ENCODE measurements around the gene PLD5. TPM values are rescaled to one million over a fixed set of nuclear protein-coding genes. Genes with fewer than 3 reads are reported as not detected.
"Not testable (repeated sequence)": the region's sequence is repeated elsewhere in the genome, so short reads cannot be mapped to it uniquely, and the experiment has no call there.

Gene PLD5
- total RNA-seq, 1 experiment from 2014 or later, result 2.6 TPM

- no peaks in the 10 kb centered on the region for H3K36me3 ChIP-seq
- H3K4me3 ChIP-seq, result no peak overlapping the region
- no peak for DNase-seq
- no peak overlapping the region for H3K27ac ChIP-seq
- H3K27me3 ChIP-seq, result no peaks in the 10 kb centered on the region
- H3K9me3 ChIP-seq (replicated peaks), result no peaks in the 10 kb centered on the region
- peaks cover 24% of the 10 kb centered on the region for H3K4me1 ChIP-seq
Observed at GRCh38 chr1:242425232-242425631, 99.3 kb downstream of the PLD5 start.

DNA sequence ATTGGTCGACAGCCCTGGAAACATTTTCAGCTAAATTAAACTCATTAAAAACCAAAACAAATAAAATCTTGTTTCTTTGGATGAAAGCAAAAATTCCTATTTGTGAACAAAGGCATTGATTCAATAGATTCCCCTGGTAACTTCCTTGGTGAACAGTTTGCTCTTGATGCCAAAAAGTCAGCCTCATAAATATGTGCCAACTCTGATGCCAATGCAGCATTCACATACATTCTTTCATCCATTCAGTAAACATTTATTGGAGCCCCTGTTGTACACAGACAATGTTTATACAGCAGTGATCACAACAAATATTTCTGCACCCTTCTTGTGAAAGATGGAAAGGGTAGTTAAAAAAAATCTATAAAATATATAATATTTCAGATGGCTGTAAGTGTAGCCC, 107.8 kb downstream of the PLD5 start:
- H3K4me1 ChIP-seq, result no peaks in the 10 kb centered on the region
- H3K36me3 ChIP-seq, result no peaks in the 10 kb centered on the region
- no peaks in the 10 kb centered on the region for H3K9me3 ChIP-seq (replicated peaks)
- no peak overlapping the region for H3K4me3 ChIP-seq
- H3K27ac ChIP-seq, result no peak overlapping the region
- no peaks in the 10 kb centered on the region for H3K27me3 ChIP-seq
- DNase-seq, result no peak

- no peaks in the 10 kb centered on the region for H3K36me3 ChIP-seq
- H3K4me1 ChIP-seq, result no peaks in the 10 kb centered on the region
- no peak overlapping the region for H3K27ac ChIP-seq
- DNase-seq, result no peak
- H3K4me3 ChIP-seq, result no peak overlapping the region
- H3K27me3 ChIP-seq, result no peaks in the 10 kb centered on the region
- H3K9me3 ChIP-seq (replicated peaks), result no peaks in the 10 kb centered on the region
Observed at GRCh38 chr1:242412921-242413320, 111.6 kb downstream of the PLD5 start.

- Histone ChIP-seq H3K36me3 (no peaks in the 10 kb centered on the region), H3K9me3 (replicated peaks) (no peaks in the 10 kb centered on the region), H3K27me3 (no peaks in the 10 kb centered on the region), H3K4me3 (no peak overlapping the region), H3K27ac (no peak overlapping the region), H3K4me1 (no peaks in the 10 kb centered on the region)
- DNase-seq, result no peak
Observed at GRCh38 chr1:242411901-242412300, 112.6 kb downstream of the PLD5 start.

DNA sequence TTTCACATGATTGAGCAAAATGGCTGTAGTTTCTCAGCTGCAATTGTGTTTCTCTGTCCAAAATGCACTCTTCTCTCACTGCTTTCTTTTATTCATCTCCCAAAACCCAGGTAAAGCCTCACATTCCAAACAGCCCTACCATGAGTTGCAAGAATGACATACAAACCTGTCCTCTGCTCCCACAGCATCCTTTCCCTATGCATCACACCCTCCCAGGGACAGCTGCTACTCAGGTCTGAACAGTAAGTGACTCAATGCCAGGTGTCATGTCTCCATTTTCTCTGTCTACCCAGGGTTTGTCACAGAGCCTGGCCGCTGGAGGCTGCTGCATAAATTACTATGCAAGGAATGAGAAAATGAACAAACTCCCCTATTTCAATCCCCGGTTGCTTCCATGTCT, 118.5 kb downstream of the PLD5 start:
- peak in 1 of 2 experiments; percentile 26 for DNase-seq
- Histone ChIP-seq H3K27ac (no peak overlapping the region), H3K9me3 (replicated peaks) (no peaks in the 10 kb centered on the region), H3K4me1 (no peaks in the 10 kb centered on the region), H3K4me3 (no peak overlapping the region), H3K27me3 (no peaks in the 10 kb centered on the region), H3K36me3 (no peaks in the 10 kb centered on the region)

- no peak overlapping the region for H3K4me3 ChIP-seq
- no peaks in the 10 kb centered on the region for H3K27me3 ChIP-seq
- no peaks in the 10 kb centered on the region for H3K4me1 ChIP-seq
- H3K27ac ChIP-seq, result no peak overlapping the region
- H3K9me3 ChIP-seq (replicated peaks), result no peaks in the 10 kb centered on the region
- DNase-seq, result no peak
- H3K36me3 ChIP-seq, result no peaks in the 10 kb centered on the region
Observed at GRCh38 chr1:242404296-242404695, 120.2 kb downstream of the PLD5 start.

GRCh38 chr1:242402956-242403355, 121.5 kb downstream of the PLD5 start:
- H3K4me3 ChIP-seq, result no peak overlapping the region
- H3K27ac ChIP-seq, result no peak overlapping the region
- no peaks in the 10 kb centered on the region for H3K4me1 ChIP-seq
- no peaks in the 10 kb centered on the region for H3K36me3 ChIP-seq
- H3K9me3 ChIP-seq (replicated peaks), result no peaks in the 10 kb centered on the region
- H3K27me3 ChIP-seq, result no peaks in the 10 kb centered on the region
- DNase-seq, result no peak

DNA sequence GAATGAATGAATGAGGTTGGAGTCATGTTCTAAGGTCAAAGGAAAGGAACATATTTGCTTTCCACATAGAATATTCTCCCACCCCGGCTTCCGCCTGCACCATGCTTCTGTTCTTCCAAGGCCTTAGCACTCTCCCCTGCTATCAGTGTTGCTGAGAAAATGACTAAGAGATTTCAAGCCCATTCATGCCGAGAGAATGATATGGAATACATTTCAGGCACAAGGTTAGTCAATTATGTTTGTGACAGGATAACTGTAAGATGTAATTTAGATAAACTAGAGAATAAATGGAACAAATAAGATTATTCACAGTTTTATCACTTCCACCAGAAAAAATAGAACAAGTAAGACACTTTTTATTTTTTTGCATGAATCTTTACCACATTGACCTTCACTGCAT, 122.6 kb downstream of the PLD5 start:
- Histone ChIP-seq H3K4me1 (no peaks in the 10 kb centered on the region), H3K27ac (no peak overlapping the region), H3K9me3 (replicated peaks) (no peaks in the 10 kb centered on the region), H3K4me3 (no peak overlapping the region), H3K27me3 (no peaks in the 10 kb centered on the region), H3K36me3 (no peaks in the 10 kb centered on the region)
- DNase-seq, result no peak

GRCh38 chr1:242398351-242398750, 126.1 kb downstream of the PLD5 start:
- no peak overlapping the region for H3K27ac ChIP-seq
- H3K4me1 ChIP-seq, result no peaks in the 10 kb centered on the region
- H3K27me3 ChIP-seq, result no peaks in the 10 kb centered on the region
- no peaks in the 10 kb centered on the region for H3K9me3 ChIP-seq (replicated peaks)
- H3K4me3 ChIP-seq, result no peak overlapping the region
- H3K36me3 ChIP-seq, result no peaks in the 10 kb centered on the region
- no peak for DNase-seq

GRCh38 chr1:242391896-242392295, 132.6 kb downstream of the PLD5 start:
- DNase-seq, result no peak
- no peaks in the 10 kb centered on the region for H3K27me3 ChIP-seq
- no peaks in the 10 kb centered on the region for H3K9me3 ChIP-seq (replicated peaks)
- H3K36me3 ChIP-seq, result no peaks in the 10 kb centered on the region
- no peak overlapping the region for H3K27ac ChIP-seq
- no peaks in the 10 kb centered on the region for H3K4me1 ChIP-seq
- no peak overlapping the region for H3K4me3 ChIP-seq

- H3K36me3 ChIP-seq; H3K4me3 ChIP-seq; H3K27me3 ChIP-seq; H3K4me1 ChIP-seq; DNase-seq; H3K27ac ChIP-seq; H3K9me3 ChIP-seq (replicated peaks): not testable (repeated sequence)
Observed at GRCh38 chr1:242376121-242376520, 148.4 kb downstream of the PLD5 start.

DNA sequence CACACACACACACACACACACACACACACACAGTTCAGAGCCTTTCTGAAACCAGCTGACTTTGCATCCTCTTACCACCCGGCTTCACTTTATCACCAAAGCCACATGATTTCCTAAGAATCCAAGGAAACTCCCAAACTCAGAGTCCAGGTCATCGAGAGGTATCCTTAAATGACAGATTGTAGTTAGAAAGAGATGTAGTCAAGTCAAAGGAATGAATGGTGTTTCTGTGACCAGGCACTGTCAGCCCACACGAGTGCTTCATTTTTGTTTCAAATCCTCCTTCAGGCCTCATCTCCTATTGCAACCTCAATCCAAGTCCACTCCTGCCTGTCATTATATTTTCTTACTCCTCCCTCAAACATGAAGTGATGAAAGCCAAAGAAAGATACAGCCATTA, 174.1 kb downstream of the PLD5 start:
- not testable (repeated sequence) for H3K9me3 ChIP-seq (replicated peaks); DNase-seq; H3K36me3 ChIP-seq; H3K27me3 ChIP-seq; H3K4me3 ChIP-seq; H3K27ac ChIP-seq; H3K4me1 ChIP-seq

DNA sequence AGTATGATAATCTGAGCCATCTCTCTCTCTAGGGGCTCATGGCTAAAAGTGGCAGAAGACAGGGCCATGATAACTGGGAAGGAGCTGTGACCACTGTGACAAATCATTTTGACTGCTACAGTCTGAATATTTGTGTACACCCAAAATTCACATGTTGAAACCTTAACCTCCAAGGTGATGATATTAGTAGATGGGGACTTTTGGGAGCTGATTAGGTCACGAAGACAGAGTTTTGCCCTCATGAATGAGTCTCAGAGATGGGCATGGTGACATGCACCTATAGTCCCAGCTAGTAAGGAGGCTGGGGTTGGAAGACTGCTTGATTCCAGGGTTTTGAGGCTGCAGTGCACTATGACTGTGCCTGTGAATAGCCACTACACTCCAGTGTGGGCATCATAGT, 174.9 kb downstream of the PLD5 start:
- no peaks in the 10 kb centered on the region for H3K9me3 ChIP-seq (replicated peaks)
- H3K4me3 ChIP-seq, result no peak overlapping the region
- H3K27ac ChIP-seq, result no peak overlapping the region
- DNase-seq, result no peak
- H3K36me3 ChIP-seq, result no peaks in the 10 kb centered on the region
- no peaks in the 10 kb centered on the region for H3K27me3 ChIP-seq
- H3K4me1 ChIP-seq, result no peaks in the 10 kb centered on the region

DNA sequence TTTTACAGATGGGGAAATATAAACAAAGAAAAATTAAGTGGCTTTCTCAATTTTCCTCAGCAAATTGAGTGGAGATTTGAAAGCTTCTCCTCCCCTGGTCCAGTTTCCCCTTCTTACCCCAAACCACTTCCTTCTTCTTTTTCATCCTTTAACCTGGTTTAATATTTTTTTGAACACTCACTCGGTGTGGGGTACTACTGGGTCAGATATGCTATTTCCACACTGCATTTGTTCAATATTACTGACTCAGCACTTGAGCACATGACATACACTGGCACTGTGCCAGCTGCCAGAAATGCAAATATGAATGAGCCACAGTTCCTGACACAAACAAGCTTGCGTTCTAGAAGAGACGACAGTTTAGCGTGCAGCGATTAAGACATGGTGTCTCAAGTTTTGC, 193.6 kb downstream of the PLD5 start:
- not testable (repeated sequence) for H3K9me3 ChIP-seq (replicated peaks); H3K27me3 ChIP-seq; H3K4me1 ChIP-seq; H3K27ac ChIP-seq; H3K36me3 ChIP-seq; H3K4me3 ChIP-seq
- DNase-seq, result peak; percentile 4 to 9

DNA sequence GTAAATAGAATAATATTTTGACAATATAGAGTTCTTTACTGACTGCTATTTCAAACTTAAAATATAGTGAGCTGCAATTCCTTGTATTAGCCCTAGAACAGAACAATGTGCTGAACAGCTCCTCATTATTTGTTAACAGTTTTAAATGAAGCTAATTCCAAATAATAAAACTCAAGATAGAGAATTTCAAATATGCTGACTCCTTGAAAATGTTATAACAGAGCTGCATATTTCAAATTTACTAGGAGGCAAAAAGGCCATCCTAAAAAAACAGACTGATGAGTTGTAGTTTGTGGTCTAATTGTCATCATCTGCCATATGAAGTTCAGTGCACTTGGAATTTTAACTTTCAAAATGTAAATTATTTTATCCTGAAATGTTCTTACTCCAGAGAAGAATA, 197.1 kb downstream of the PLD5 start:
- H3K4me1 ChIP-seq; H3K27me3 ChIP-seq; DNase-seq; H3K4me3 ChIP-seq; H3K27ac ChIP-seq; H3K9me3 ChIP-seq (replicated peaks); H3K36me3 ChIP-seq: not testable (repeated sequence)

GRCh38 chr1:242321981-242322380, 202.5 kb downstream of the PLD5 start:
- not testable (repeated sequence) for H3K9me3 ChIP-seq (replicated peaks); H3K4me1 ChIP-seq; H3K4me3 ChIP-seq; H3K36me3 ChIP-seq; H3K27ac ChIP-seq; H3K27me3 ChIP-seq
- DNase-seq, result peak in 1 of 2 experiments; percentile 14

DNA sequence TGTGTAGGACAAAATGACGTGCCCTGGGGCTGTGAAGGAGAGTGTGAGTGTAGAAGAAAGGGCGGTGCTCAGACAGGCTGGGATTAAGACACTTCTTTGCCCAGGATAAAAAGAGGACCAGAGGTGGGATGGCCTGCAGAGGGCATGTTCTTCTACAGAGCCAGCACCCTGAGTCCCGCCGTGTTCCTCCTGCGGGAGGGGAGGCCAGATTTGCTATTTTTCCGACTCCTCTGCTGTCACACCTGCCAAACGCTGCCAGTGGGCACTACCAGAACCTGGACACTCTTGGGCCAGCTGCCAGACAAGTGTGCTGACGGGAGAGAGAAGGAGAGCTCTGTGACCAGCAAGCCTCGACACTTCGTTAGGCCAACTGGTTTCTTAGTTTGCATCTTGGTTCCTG, 206.4 kb downstream of the PLD5 start:
- no peaks in the 10 kb centered on the region for H3K27me3 ChIP-seq
- H3K4me3 ChIP-seq, result no peak overlapping the region
- no peaks in the 10 kb centered on the region for H3K9me3 ChIP-seq (replicated peaks)
- DNase-seq, result no peak
- no peaks in the 10 kb centered on the region for H3K36me3 ChIP-seq
- no peaks in the 10 kb centered on the region for H3K4me1 ChIP-seq
- no peak overlapping the region for H3K27ac ChIP-seq

Data from SJCRH30 (cell line).